Left lung (tissue), 10 donors: ENCODE measurements around the gene PYGO1. TPM values are rescaled to one million over a fixed set of nuclear protein-coding genes. Genes with fewer than 3 reads are reported as not detected.
"Not testable (repeated sequence)": the region's sequence is repeated elsewhere in the genome, so short reads cannot be mapped to it uniquely, and the experiment has no call there.

Source experiments
- ATAC-seq: fragments of 200-7000 bp; cut with Tn5 transposase; one replicate; pipeline ENCODE4 v1.9.1; 2020; ENCODE audit warnings: moderate library complexity
- DNase-seq, 4 donors: peaks; one replicate each; pipeline ENCODE4 v3.0.0-alpha.2; 2013 to 2020
- H3K27ac ChIP-seq, 2 donors: fragments of 200-600 bp; sonication (generic) in 1 of 2; one replicate each; pipeline versions ENCODE4 v1.5.0 to v1.8.0; 2020 to 2021
- H3K27me3 ChIP-seq, 2 donors: fragments of 200-600 bp; sonication (generic) in 1 of 2; one replicate each; pipeline versions ENCODE4 v1.5.0 to v1.8.0; 2020 to 2021
- H3K36me3 ChIP-seq, 2 donors: fragments of 200-600 bp; sonication (generic) in 1 of 2; one replicate each; pipeline versions ENCODE4 v1.5.0 to v1.8.0; 2020 to 2021
- H3K4me1 ChIP-seq, 2 donors: fragments of 200-600 bp; one replicate each; pipeline ENCODE4 v1.8.0; 2021
- H3K4me3 ChIP-seq, 2 donors: fragments of 200-600 bp; sonication (generic) in 1 of 2; one replicate each; pipeline versions ENCODE4 v1.5.0 to v1.8.0; 2020 to 2021; ENCODE audit warnings: mild to moderate bottlenecking in 1 of 2
- H3K9me3 ChIP-seq, 2 donors: fragments of 200-600 bp; sonication (generic) in 1 of 2; one replicate each; pipeline versions ENCODE4 v1.5.0 to v1.8.0; 2020 to 2021
- intact Hi-C, 2 donors: fragments of 100-400 bp; cut with DNase I; formaldehyde crosslinking; loops; one replicate each; pipeline versions ENCODE4 v1.11.2 to v1.14.2; 2022
- polyA plus RNA-seq, 6 donors: library from polyadenylated mRNA; unstranded; fragments of 120-200 nt; gene quantifications; one replicate each; pipeline ENCODE4 v1.2.1, GENCODE V29; 2013; ENCODE audit not compliant: insufficient read length in 6 of 6
- total RNA-seq, 2 donors: library from RNA; stranded (reverse); fragmentation: NEBNext Ultra II Directional; extraction: Animal tissue kit (Norgen Biotek cat#: 25700); gene quantifications; one replicate each; pipeline ENCODE4 v1.2.1, GENCODE V29; 2021
- TF ChIP-seq, protein P1 (sequence below), 2 donors: fragments of 200-600 bp; sonication (generic) in 1 of 2; IDR thresholded peaks; one replicate each; pipeline versions ENCODE4 v1.5.0 to v1.8.0; 2021; ENCODE audit warnings: antibody characterized with exemption in 2 of 2
- donor health status: DM: no; HTN: yes; CAD: no.
- donor health status: DM: no; HTN: no; CAD: no.

The PYGO1 gene
- total and polyA plus RNA-seq, 8 donors = 10.4 to 22.3 (median 18.7) TPM

- Histone ChIP-seq H3K27me3 (no peaks in the 10 kb centered on the region), H3K4me1 (no peaks in the 10 kb centered on the region), H3K36me3 (no peaks in the 10 kb centered on the region), H3K27ac (no peak overlapping the region), H3K9me3 (no peaks in the 10 kb centered on the region), H3K4me3 (no peak overlapping the region)
- TF ChIP-seq, protein P1, sequence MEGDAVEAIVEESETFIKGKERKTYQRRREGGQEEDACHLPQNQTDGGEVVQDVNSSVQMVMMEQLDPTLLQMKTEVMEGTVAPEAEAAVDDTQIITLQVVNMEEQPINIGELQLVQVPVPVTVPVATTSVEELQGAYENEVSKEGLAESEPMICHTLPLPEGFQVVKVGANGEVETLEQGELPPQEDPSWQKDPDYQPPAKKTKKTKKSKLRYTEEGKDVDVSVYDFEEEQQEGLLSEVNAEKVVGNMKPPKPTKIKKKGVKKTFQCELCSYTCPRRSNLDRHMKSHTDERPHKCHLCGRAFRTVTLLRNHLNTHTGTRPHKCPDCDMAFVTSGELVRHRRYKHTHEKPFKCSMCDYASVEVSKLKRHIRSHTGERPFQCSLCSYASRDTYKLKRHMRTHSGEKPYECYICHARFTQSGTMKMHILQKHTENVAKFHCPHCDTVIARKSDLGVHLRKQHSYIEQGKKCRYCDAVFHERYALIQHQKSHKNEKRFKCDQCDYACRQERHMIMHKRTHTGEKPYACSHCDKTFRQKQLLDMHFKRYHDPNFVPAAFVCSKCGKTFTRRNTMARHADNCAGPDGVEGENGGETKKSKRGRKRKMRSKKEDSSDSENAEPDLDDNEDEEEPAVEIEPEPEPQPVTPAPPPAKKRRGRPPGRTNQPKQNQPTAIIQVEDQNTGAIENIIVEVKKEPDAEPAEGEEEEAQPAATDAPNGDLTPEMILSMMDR (IDR thresholded peaks at IDR 0.05) = no peak
- intact Hi-C loops = no loop called here
- DNase-seq (no peak), ATAC-seq (no peak)
These were observed 72.7 kb downstream of the PYGO1 start for GRCh38 chr15:55515491-55515890.

- intact Hi-C loops = no loop called here
- H3K4me3 ChIP-seq = peak overlapping the region; percentile 2 to 31
- TF ChIP-seq, protein P1 (IDR thresholded peaks at IDR 0.05) = no peak
- H3K36me3 ChIP-seq = no peaks in the 10 kb centered on the region
- no peaks in the 10 kb centered on the region for H3K9me3 ChIP-seq
- DNase-seq = peak in 3 of 4 donors; percentile 36 to 77 (median 77)
- no peaks in the 10 kb centered on the region for H3K4me1 ChIP-seq
- H3K27ac ChIP-seq = peak overlapping the region; percentile 51 to 80
- no peaks in the 10 kb centered on the region for H3K27me3 ChIP-seq
- peak; percentile 97 for ATAC-seq
These were observed 73.7 kb downstream of the PYGO1 start for GRCh38 chr15:55514414-55514850.

DNA sequence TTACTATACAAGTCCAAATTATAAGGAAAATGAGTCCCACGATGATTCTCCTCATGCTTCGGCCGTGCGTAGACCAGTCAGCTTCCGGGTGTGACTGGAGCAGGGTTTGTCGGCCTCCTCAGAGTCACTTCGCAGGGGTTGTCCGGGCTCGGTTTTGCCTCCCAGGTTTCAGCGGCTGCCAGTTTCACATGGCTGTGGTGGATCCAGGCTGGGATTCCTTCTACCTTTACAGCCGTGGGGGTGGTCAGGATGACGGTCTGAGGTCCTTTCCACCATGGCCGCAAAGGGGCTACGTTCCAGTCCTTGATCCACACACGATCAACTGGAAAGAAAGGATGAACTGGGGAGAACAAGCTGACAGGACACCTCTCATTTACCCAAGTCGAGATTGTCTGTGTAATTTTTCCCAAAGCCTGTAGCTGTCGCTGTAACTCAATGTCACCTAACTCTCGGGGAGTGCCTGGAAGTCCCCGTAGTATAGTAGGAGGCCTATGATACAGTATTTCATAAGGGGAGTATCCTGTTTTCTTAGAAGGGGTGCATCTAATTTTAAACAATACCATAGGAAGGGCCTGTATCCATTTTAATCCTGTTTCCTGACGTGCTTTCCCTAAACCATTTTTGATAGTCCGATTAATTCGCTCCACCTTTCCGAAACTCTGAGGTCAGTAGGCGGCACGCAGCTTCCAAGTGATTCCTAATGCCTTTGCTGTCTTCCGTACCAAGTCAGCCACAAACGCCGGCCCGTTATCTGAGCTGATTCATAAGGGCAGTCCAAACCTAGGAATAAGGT is 74.3 kb downstream of the PYGO1 start:
- H3K9me3 ChIP-seq, H3K27me3 ChIP-seq, H3K4me1 ChIP-seq, H3K36me3 ChIP-seq, intact Hi-C loops: not testable (repeated sequence)
- Histone ChIP-seq H3K27ac (peak overlapping the region; percentile 51 to 80), H3K4me3 (peak overlapping the region; percentile 2 to 31)
- DNase-seq (peak in 2 of 4 donors; percentile 19 to 61), ATAC-seq (peak; percentile 81)
- TF ChIP-seq, protein P1 (IDR thresholded peaks at IDR 0.05) = peak in 1 of 2 donors; percentile 49

DNA sequence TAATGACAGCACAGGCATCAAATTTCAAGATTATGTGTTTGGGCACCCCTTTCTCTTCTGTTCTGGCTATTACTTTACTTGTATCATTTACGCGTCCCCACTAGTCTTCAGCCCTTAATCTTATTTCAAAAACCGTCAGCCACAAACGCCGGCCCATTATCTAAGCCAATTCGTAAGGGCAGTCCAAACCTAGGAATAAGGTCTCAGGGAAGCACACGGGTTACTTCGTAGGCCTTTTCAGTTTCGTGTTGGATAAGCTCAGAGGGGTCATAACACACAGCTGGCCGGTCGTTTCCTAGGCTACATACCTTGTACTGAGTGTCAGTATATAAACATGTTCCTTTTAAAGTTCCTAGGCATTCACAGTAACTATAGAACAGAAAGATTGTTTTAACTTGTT is 75.0 kb downstream of the PYGO1 start:
- no peaks in the 10 kb centered on the region for H3K36me3 ChIP-seq
- no peaks in the 10 kb centered on the region for H3K4me1 ChIP-seq
- DNase-seq (no peak), ATAC-seq (peak; percentile 54)
- TF ChIP-seq, protein P1 (IDR thresholded peaks at IDR 0.05) = no peak
- peak overlapping the region; percentile 51 to 80 for H3K27ac ChIP-seq
- no peaks in the 10 kb centered on the region for H3K27me3 ChIP-seq
- no peaks in the 10 kb centered on the region for H3K9me3 ChIP-seq
- intact Hi-C loops = no loop called here
- H3K4me3 ChIP-seq = peak overlapping the region; percentile 2 to 31

DNA sequence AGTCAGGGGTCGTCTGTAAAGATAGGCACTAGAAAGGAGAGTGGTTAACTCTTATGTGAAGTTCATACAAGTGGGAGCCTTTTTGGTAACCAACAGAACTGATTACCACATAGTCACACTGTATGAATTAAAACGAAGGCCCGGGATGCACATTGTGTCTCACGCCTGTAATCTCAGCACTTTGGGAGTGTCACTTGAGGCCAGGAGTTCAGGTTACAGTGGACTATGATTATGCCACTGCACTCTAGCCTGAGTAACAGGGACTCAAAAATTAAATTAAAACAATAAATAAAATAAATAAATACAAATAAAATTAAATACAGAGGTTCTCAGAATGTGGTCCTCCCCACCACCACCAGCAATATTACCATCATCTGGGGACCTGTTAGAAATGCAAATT is 80.6 kb downstream of the PYGO1 start:
- TF ChIP-seq, protein P1 (IDR thresholded peaks at IDR 0.05) = no peak
- intact Hi-C loops = no loop called here

DNA sequence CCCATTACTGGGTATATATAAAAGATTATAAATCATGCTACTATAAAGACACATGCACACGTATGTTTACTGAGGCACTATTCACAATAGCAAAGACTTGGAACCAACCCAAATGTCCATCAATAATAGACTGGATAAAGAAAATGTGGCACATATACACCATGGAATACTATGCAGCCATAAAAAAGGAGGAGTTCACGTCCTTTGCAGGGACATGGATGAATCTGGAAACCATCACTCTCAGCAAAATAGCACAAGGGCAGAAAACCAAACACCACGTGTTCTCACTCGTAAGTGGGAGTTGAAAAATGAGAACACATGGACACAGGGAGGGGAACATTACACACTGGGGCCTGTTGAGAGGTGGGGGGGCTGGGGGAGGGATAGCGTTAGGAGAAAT is 82.7 kb downstream of the PYGO1 start:
- intact Hi-C loops, ATAC-seq: not testable (repeated sequence)

More for the DNA sequence above, 80.6 kb downstream of the PYGO1 start:
- no peaks in the 10 kb centered on the region for H3K9me3 ChIP-seq
- no peaks in the 10 kb centered on the region for H3K36me3 ChIP-seq
- no peaks in the 10 kb centered on the region for H3K4me1 ChIP-seq
- ATAC-seq (no peak), DNase-seq (no peak)
- H3K4me3 ChIP-seq = no peak overlapping the region
- no peak overlapping the region for H3K27ac ChIP-seq
- no peaks in the 10 kb centered on the region for H3K27me3 ChIP-seq

More for the DNA sequence above, 82.7 kb downstream of the PYGO1 start:
- H3K4me1 ChIP-seq, H3K27ac ChIP-seq, H3K27me3 ChIP-seq, H3K9me3 ChIP-seq, H3K36me3 ChIP-seq, H3K4me3 ChIP-seq, DNase-seq: not testable (repeated sequence)
